ENCODE data around the gene FLCN. TPM values are rescaled to one million over a fixed set of nuclear protein-coding genes. Genes with fewer than 3 reads are reported as not detected.

FLCN gene, protein sequence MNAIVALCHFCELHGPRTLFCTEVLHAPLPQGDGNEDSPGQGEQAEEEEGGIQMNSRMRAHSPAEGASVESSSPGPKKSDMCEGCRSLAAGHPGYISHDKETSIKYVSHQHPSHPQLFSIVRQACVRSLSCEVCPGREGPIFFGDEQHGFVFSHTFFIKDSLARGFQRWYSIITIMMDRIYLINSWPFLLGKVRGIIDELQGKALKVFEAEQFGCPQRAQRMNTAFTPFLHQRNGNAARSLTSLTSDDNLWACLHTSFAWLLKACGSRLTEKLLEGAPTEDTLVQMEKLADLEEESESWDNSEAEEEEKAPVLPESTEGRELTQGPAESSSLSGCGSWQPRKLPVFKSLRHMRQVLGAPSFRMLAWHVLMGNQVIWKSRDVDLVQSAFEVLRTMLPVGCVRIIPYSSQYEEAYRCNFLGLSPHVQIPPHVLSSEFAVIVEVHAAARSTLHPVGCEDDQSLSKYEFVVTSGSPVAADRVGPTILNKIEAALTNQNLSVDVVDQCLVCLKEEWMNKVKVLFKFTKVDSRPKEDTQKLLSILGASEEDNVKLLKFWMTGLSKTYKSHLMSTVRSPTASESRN
- total RNA-seq (2022; extraction: Qiagen RNA extraction): 23.9 to 36.0 TPM (median 32.4 TPM) in 5 replicates

DNA sequence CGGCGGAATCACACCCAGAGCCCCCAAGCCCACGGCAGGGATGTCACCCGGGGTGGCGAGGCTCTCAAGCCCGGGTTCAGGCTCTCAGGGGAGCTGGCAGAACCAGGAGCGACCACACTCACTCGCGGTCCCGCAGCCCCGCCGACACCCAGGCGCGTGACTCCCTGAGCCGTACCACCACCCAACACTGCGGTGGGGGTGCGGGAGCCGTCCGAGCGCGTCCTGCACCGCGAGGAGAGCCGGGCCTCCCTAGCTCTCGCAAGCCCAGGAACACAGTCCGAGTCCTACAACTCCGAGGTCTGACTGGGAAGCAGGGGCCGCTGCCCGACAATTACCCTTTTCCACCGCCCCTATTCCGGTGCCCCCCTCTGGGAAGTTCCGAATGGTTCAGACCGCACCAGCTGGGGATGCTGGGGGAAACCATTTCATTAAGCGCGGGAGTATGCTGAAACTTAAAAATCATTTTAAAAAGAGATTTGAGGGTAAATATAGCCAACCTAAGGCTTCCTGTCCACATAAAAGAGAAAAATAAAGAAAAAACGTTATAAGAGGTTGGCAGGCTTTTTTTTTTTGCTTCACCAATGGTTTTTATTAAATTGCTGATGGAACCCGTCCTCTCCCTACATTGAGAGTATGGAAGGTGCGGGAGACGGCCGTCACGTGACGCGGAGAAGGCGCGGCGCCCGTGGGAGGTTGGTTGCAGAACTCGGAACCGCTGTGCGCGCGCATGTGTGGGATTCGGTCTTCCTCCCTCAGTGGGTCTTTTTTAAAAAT is at the start of gene FLCN:
Gene FLCN (minus strand): TSS at position 143 of the 774 bp plus-strand sequence. CDS start 9,031 bp downstream, outside the sequence.

DNA sequence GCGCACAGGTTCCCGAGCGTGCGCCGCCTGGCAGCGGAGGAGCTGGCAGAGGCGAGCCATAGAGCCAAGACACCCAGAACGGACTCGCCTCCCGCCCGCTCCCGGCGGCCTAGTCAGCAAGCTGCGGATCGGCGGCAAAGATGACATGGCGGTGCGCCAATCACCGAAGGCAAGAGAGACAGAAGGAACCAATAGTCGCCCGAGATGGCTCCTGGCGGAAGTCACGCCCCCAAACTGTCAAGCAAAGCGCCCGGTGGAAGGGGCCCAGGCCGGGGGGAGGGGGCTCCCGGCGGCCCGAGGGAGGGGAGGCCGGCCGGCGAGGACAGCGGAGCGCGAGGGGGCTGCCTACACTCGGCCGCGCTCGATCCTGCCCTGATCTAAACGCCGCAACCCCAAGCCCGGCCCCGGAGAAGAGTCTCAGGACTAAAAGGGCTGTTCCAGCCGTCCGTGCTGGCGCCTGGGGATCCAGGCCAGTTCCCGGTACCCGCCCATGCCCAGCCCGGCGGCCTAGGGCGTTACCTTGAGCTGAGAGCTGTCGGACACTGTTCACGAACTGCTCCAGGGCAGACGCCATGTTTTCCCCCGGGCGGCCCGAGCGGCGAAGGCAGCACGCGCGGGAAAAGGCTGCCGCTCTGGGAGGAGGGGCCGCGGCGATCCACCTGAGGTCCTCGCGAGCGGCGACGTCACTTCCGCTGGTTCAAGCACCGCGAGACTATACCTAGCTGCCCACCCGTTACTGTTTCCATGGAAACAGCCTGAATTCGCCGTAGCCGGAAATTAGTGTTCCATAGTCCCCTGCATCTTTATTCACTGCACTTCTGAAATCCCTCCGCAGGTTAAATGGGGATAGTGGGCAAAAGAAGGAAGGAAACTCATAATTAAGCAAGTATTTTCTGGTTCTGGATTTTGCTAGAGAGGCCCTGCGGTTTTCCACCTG is 43.9 kb upstream of the FLCN start, which contains the start of gene COPS3:
Gene COPS3 (minus strand): TSS at position 634 of the 937 bp plus-strand sequence. CDS start 60 bp downstream, at position 574.

DNA sequence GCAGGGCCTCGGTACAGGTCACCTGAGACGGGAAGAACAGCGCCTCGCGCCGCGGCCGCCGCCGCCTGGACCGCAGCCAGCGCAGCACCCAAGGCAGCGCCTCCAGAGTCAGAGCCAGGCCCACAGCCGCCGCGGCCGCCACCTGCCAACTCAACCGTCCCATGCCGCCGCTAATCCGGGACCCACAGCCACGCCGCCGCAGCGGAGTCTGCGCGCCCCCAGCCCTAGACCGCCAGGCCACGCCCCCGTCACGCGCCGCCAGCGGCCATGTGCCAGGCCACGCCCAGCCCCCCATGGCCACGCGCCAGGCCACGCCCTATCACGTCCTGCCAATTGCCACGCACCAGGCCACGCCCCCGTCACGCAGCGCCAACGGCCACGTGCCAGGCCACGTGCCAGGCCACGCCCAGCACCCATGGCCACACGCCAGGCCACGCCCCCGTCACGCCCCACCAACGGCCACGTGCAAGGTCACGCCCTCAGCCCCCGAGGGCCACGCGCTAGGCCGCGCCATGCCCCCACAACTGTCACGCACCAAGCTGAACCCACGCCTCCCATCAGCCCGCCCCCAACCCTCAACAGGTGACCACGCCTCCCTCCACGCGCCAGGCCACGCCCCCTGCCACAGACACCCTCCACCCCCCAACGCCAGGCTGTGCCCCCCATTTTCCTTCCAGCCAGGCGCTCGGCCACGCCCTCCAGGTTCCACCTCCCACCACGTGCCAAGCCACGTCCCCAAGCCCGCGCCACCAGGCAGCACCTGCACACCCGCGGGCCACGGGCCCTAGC is 30.6 kb downstream of the FLCN start, which contains the start of gene PLD6:
Gene PLD6 (minus strand): TSS at position 210 of the 789 bp plus-strand sequence. CDS start 47 bp downstream, at position 163.

Other genes starting within 250 kb of the FLCN start
- 225 to 397 TPM (median 391 TPM) in 5 replicates for gene MPRIP, start 194.7 kb downstream of the FLCN start, total RNA-seq (2022; extraction: Qiagen RNA extraction)
- 5.5 to 6.9 TPM (median 6.2 TPM) in 5 replicates for gene PLD6, start 30.8 kb downstream of the FLCN start, total RNA-seq (2022; extraction: Qiagen RNA extraction)
- 140 to 153 TPM (median 148 TPM) in 5 replicates for gene COPS3, start 44.1 kb upstream of the FLCN start, total RNA-seq (2022; extraction: Qiagen RNA extraction)
- 8.4 to 11.8 TPM (median 9.8 TPM) in 5 replicates for gene NT5M, start 66.2 kb upstream of the FLCN start, total RNA-seq (2022; extraction: Qiagen RNA extraction)
- 18.5 to 21.4 TPM (median 18.9 TPM) in 5 replicates for gene MED9, start 239.8 kb upstream of the FLCN start, total RNA-seq (2022; extraction: Qiagen RNA extraction)

Measured in A549 treated with dexamethasone at 1 μM for 4 hours (cell line).